SK-N-SH (cell line): Measurements from ENCODE around the gene BNC2. TPM values are rescaled to one million over a fixed set of nuclear protein-coding genes. Genes with fewer than 3 reads are reported as not detected.
"Not testable (repeated sequence)": the region's sequence is repeated elsewhere in the genome, so short reads cannot be mapped to it uniquely, and the experiment has no call there.

Experiments used
- CTCF ChIA-PET: fragments of 300-600, 350-600 bp; formaldehyde crosslinking; extraction: SDS; loops from one replicate; lab custom pipeline; 2021; lab: Yijun Ruan, JAX
- POLR2A ChIA-PET: fragments of 350-600 bp; sonication (Branson Sonifier 250); formaldehyde crosslinking; extraction: SDS; loops from one replicate; lab custom pipeline; 2020; ENCODE audit warnings: antibody characterized with exemption, inconsistent platforms; lab: Yijun Ruan, JAX
- DNase-seq: peaks from one replicate; pipeline ENCODE4 v3.0.0; 2012
- H2AFZ ChIP-seq: fragments of 200-600 bp; sonication (generic); 2 replicates; pipeline ENCODE4 v1.8.1; 2016; ENCODE audit warnings: antibody characterized with exemption, mild to moderate bottlenecking, low read depth
- H3F3A ChIP-seq: fragments of 200-600 bp; sonication (generic); replicated peaks from 2 replicates; pipeline ENCODE3; 2016; ENCODE audit warnings: antibody characterized with exemption, mild to moderate bottlenecking; ENCODE audit not compliant: insufficient read depth
- H3K27ac ChIP-seq, 2 experiments: fragments of 200-500 bp in 1 of 2; fragments of 200-600 bp in 1 of 2; sonication (Bioruptor generic) in 1 of 2; sonication (generic), shearing (Covaris generic) in 1 of 2; 2 replicates each; pipeline versions ENCODE4 v1.5.1 to v1.6.1; 2014 to 2016; ENCODE audit warnings: low read depth in 2 of 2, inconsistent platforms in 1 of 2, low read length in 1 of 2, mild to moderate bottlenecking in 1 of 2, mixed read lengths in 1 of 2
- H3K27me3 ChIP-seq: fragments of 200-600 bp; sonication (generic), shearing (Covaris generic); 2 replicates; pipeline ENCODE4 v1.6.1; 2016; ENCODE audit warnings: mixed run types; ENCODE audit not compliant: insufficient read depth
- H3K36me3 ChIP-seq, 2 experiments: fragments of 200-500 bp in 1 of 2; fragments of 200-600 bp in 1 of 2; sonication (Bioruptor generic) in 1 of 2; sonication (generic) in 1 of 2; replicated peaks in 1 of 2; 2 replicates each; pipeline versions ENCODE3 to v1.5.1; 2014 to 2016; ENCODE audit warnings: low read length in 1 of 2, mild to moderate bottlenecking in 1 of 2; ENCODE audit not compliant: insufficient read depth in 2 of 2, control insufficient read depth in 1 of 2
- H3K4me1 ChIP-seq, 2 experiments: fragments of 200-500 bp in 1 of 2; fragments of 200-600 bp in 1 of 2; sonication (Bioruptor generic) in 1 of 2; sonication (generic), shearing (Covaris generic) in 1 of 2; 2 replicates each; pipeline versions ENCODE4 v1.5.1 to v1.6.1; 2014 to 2016; ENCODE audit warnings: low read depth in 1 of 2, low read length in 1 of 2, mixed run types in 1 of 2; ENCODE audit not compliant: insufficient read depth in 2 of 2, control insufficient read depth in 1 of 2
- H3K4me2 ChIP-seq: fragments of 200-600 bp; sonication (generic), shearing (Covaris generic); 2 replicates; pipeline ENCODE4 v1.6.1; 2017; ENCODE audit warnings: mixed run types
- H3K4me3 ChIP-seq, 2 experiments: fragments of 200-500 bp in 1 of 2; fragments of 200-600 bp in 1 of 2; sonication (Bioruptor generic) in 1 of 2; sonication (generic), shearing (Covaris generic) in 1 of 2; 2 replicates each; pipeline versions ENCODE4 v1.5.1 to v1.8.1; 2014 to 2016; ENCODE audit warnings: low read depth in 2 of 2, inconsistent platforms in 1 of 2, low read length in 1 of 2, mild to moderate bottlenecking in 1 of 2, mixed read lengths in 1 of 2, moderate library complexity in 1 of 2
- H3K79me2 ChIP-seq: fragments of 200-600 bp; sonication (generic); 2 replicates; pipeline ENCODE4 v1.8.1; 2017; ENCODE audit warnings: mild to moderate bottlenecking; ENCODE audit not compliant: insufficient read depth
- H3K9ac ChIP-seq: fragments of 200-600 bp; sonication (generic); 2 replicates; pipeline ENCODE4 v1.6.1; 2017; ENCODE audit warnings: mixed run types
- H3K9me2 ChIP-seq: fragments of 200-600 bp; sonication (generic); 2 replicates; pipeline ENCODE4 v1.6.1; 2017; ENCODE audit warnings: mixed run types
- H3K9me3 ChIP-seq: fragments of 200-600 bp; sonication (generic); 2 replicates; pipeline ENCODE4 v1.6.1; 2017; ENCODE audit warnings: mixed run types, mild to moderate bottlenecking, moderate library complexity
- H4K20me1 ChIP-seq: fragments of 200-600 bp; sonication (generic); 2 replicates; pipeline ENCODE4 v1.6.1; 2017; ENCODE audit warnings: mild to moderate bottlenecking, mixed run types; ENCODE audit not compliant: insufficient read depth
- ELF1 ChIP-seq: IDR thresholded peaks from 2 replicates; pipeline ENCODE4 v1.4.0; 2012
- FOXJ3 ChIP-seq: sonication (generic); formaldehyde crosslinking; IDR thresholded peaks from 2 replicates; pipeline ENCODE4 v1.5.1; 2020; ENCODE audit warnings: mild to moderate bottlenecking, missing genetic modification reagents
- IRF3 ChIP-seq: fragments of 150-350 bp; IDR thresholded peaks from 2 replicates; pipeline ENCODE4 v1.6.1; 2016; ENCODE audit warnings: mild to moderate bottlenecking, low read depth, low read length
- RCOR1 ChIP-seq: fragments of 150-350 bp; IDR thresholded peaks from 2 replicates; pipeline ENCODE4 v1.6.1; 2017; ENCODE audit warnings: antibody characterized with exemption, low read length
- REST ChIP-seq: IDR thresholded peaks from 2 replicates; pipeline ENCODE4 v1.6.1; 2012; ENCODE audit warnings: mild to moderate bottlenecking, low read depth, low read length, moderate library complexity
- YY1 ChIP-seq: IDR thresholded peaks from 2 replicates; pipeline ENCODE4 v1.4.0; 2012; ENCODE audit warnings: low read depth, mild to moderate bottlenecking
- WGBS: methylation state at CpG from one replicate; pipeline ENCODE4 v1.1.6; 2017; ENCODE audit warnings: low lambda C conversion rate; 5-methylcytosine and 5-hydroxymethylcytosine counted together
- polyA plus RNA-seq, 3 experiments: library from polyadenylated mRNA; depleted of rRNA; stranded (reverse); fragments of >200 nt; gene quantifications; 2 replicates each; pipeline ENCODE4 v1.2.3, GENCODE V29; 2012
- TF ChIP-seq, protein P1 (sequence below): fragments of 200-600 bp; sonication (generic); IDR thresholded peaks from 2 replicates; pipeline ENCODE4 v1.6.1; 2017; ENCODE audit warnings: antibody characterized with exemption, mild to moderate bottlenecking, moderate library complexity
- TF ChIP-seq, protein P2 (sequence below): fragments of 150-350 bp; IDR thresholded peaks from 2 replicates; pipeline ENCODE4 v1.6.1; 2017; ENCODE audit warnings: antibody characterized with exemption, low read length, low read depth, borderline replicate concordance

BNC2 gene
- polyA plus RNA-seq, 1 of the 3 experiments (the other 2 are of a cell fraction), result 8.8 TPM

DNA sequence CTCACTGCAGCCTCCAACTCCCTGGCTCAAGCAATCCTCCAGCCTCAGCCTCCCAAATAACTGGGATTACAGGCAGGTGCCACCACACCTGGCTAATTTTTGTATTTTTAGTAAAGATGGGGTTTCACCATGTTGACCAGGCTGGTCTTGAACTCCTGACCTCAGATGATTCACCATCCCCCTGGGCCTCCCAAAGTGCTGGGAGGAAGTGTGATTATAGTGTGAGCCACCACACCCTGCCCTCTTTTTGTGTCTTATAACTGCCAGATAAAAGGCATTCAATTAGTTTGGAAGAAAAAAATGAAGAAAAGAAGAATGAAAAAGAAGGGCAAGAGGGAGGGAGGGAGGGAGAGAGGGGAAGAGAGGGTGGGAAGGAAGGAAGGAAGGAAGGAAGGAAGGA lies 37.7 kb upstream of the BNC2 start:
- CTCF ChIA-PET, result interaction anchor here (1.0 kb wide), 1 partner anchor 14 kb away, joined by 3 read pairs; no protein-coding TSS in a partner anchor
- POLR2A ChIA-PET, H2AFZ ChIP-seq: not testable (repeated sequence)

GRCh38 chr9:16904655-16905054 lies 34.2 kb upstream of the BNC2 start:
- H3K27me3 ChIP-seq, result no peaks in the 10 kb centered on the region
- ChIA-PET CTCF (interaction anchor here (1.2 kb wide), 1 partner anchor 9 kb away, joined by 4 read pairs; no protein-coding TSS in a partner anchor), POLR2A (interaction anchor here (0.6 kb wide), 1 partner anchor 194 kb away, joined by 3 read pairs; no protein-coding TSS in a partner anchor)
- no peaks in the 10 kb centered on the region for H3K79me2 ChIP-seq
- no peaks in the 10 kb centered on the region for H3K4me1 ChIP-seq
- no peaks in the 10 kb centered on the region for H4K20me1 ChIP-seq
- H3K36me3 ChIP-seq, result no peaks in the 10 kb centered on the region
- no peak overlapping the region for H3K27ac ChIP-seq
- H3K9ac ChIP-seq, result no peak overlapping the region
- H3K9me3 ChIP-seq, result no peaks in the 10 kb centered on the region
- no peak for DNase-seq
- H3K9me2 ChIP-seq, result no peaks in the 10 kb centered on the region
- H3K4me3 ChIP-seq, result no peak overlapping the region
- WGBS, result 79% methylated on average over 4 of the region's 4 CpGs
- no peak overlapping the region for H2AFZ ChIP-seq
- no peak overlapping the region for H3K4me2 ChIP-seq
- TF ChIP-seq YY1 (no peak), REST (no peak), FOXJ3 (CRISPR knock-in tag) (no peak), IRF3 (no peak), RCOR1 (no peak), ELF1 (no peak)
- TF ChIP-seq, protein P1, sequence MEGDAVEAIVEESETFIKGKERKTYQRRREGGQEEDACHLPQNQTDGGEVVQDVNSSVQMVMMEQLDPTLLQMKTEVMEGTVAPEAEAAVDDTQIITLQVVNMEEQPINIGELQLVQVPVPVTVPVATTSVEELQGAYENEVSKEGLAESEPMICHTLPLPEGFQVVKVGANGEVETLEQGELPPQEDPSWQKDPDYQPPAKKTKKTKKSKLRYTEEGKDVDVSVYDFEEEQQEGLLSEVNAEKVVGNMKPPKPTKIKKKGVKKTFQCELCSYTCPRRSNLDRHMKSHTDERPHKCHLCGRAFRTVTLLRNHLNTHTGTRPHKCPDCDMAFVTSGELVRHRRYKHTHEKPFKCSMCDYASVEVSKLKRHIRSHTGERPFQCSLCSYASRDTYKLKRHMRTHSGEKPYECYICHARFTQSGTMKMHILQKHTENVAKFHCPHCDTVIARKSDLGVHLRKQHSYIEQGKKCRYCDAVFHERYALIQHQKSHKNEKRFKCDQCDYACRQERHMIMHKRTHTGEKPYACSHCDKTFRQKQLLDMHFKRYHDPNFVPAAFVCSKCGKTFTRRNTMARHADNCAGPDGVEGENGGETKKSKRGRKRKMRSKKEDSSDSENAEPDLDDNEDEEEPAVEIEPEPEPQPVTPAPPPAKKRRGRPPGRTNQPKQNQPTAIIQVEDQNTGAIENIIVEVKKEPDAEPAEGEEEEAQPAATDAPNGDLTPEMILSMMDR, result no peak
- TF ChIP-seq, protein P2, sequence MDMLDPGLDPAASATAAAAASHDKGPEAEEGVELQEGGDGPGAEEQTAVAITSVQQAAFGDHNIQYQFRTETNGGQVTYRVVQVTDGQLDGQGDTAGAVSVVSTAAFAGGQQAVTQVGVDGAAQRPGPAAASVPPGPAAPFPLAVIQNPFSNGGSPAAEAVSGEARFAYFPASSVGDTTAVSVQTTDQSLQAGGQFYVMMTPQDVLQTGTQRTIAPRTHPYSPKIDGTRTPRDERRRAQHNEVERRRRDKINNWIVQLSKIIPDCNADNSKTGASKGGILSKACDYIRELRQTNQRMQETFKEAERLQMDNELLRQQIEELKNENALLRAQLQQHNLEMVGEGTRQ, result no peak
- TF ChIP-seq, all 33 proteins: peak for 0
- H3F3A ChIP-seq, result no peaks in the 10 kb centered on the region

More for the DNA sequence above, 37.7 kb upstream of the BNC2 start:
- H4K20me1 ChIP-seq, H3K9me3 ChIP-seq, H3F3A ChIP-seq, H3K9me2 ChIP-seq, DNase-seq, H3K9ac ChIP-seq, H3K4me1 ChIP-seq, H3K27ac ChIP-seq, H3K27me3 ChIP-seq, H3K36me3 ChIP-seq, H3K4me3 ChIP-seq, H3K4me2 ChIP-seq, H3K79me2 ChIP-seq: not testable (repeated sequence)
